ENCODE results near the gene NACC2.

DNA sequence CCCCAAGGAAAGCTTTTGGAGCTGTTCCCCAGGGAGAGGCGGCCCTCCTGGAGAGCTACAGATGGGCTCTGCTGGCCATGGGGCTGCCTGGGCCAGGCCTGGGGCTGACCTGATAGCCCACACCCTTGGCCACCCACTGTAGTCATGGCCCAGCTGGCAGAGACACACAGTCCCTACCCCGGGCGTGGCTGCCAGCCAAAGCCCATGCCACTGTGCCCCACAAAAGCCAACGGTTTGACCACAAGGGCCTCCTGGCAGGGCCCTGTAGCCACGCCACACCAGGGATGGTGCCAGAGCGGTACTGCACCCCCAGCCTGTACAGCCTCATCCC, 15.2 kb downstream of the NACC2 start:
- no peak for TF ChIP-seq CTCF (IDR thresholded peaks at IDR 0.05)
- no peak for TF ChIP-seq EZH2phosphoT487 (IDR thresholded peaks at IDR 0.05)

Measured in neural progenitor cell (in vitro differentiated cells).